ENCODE measurements around the gene EPM2AIP1. TPM values are rescaled to one million over a fixed set of nuclear protein-coding genes. Genes with fewer than 3 reads are reported as not detected.

Gene EPM2AIP1
- total and polyA plus RNA-seq, 9 of the 15 experiments (the other 6 are each of a cell fraction or from before 2014, with no cell fraction given) = 6.7 to 44.8 (median 25.2) TPM

GRCh38 chr3:36943601-36944000 lies 49.3 kb downstream of the EPM2AIP1 start:
- Histone ChIP-seq H3K27ac (ENCODE audit: extremely low read depth, low read depth, low read length) (no peak overlapping the region), H3K4me3 (no peak overlapping the region), H4K20me1 (replicated peaks; ENCODE audit: control insufficient read depth, insufficient read depth, low read length) (no peaks in the 10 kb centered on the region), H2AFZ (ENCODE audit: low read depth, low read length) (no peak overlapping the region), H3K9ac (ENCODE audit: insufficient read depth in 1 of 2, low read depth in 2 of 2, low read length in 2 of 2) (no peak overlapping the region), H3K27me3 (ENCODE audit: control insufficient read depth in 2 of 2, insufficient read depth in 2 of 2, low read length in 2 of 2) (no peaks in the 10 kb centered on the region), H3K9me1 (ENCODE audit: control insufficient read depth, insufficient read depth, low read length) (no peaks in the 10 kb centered on the region), H3K79me2 (ENCODE audit: control insufficient read depth, insufficient read depth, low read length) (no peaks in the 10 kb centered on the region), H3K4me2 (ENCODE audit: insufficient read depth, low read length) (no peak overlapping the region), H3K9me3 (replicated peaks; ENCODE audit: control insufficient read depth, insufficient read depth, low read depth, low read length) (peaks cover 24% of the 10 kb centered on the region), H3K36me3 (ENCODE audit: control insufficient read depth, insufficient read depth, low read length) (no peaks in the 10 kb centered on the region), H3K4me1 (replicated peaks in 1 of 2; ENCODE audit: control insufficient read depth in 2 of 2, insufficient read depth in 2 of 2, low read length in 2 of 2) (peaks cover 21 to 22% of the 10 kb centered on the region in 2 experiments)
- intact Hi-C loops (cut with micrococcal nuclease) (no loop called here), in situ Hi-C loops (cut with MboI) (no loop called here)
- ATAC-seq = no peak
- DNase-seq (ENCODE audit: extremely low read depth in 1 of 4, low spot score in 3 of 4) = no peak
- 87% methylated on average over 10 of the region's 10 CpGs for WGBS (ENCODE audit: insufficient coverage, low coverage, missing lambda C conversion rate)
- CTCF ChIA-PET (ENCODE audit: low intra/inter-chr PET ratio) = no interaction called here
- FAIRE-seq = no peak
- POLR2A ChIA-PET = interaction anchor here (0.7 kb wide), 1 partner anchor 34 kb away, joined by 3 read pairs; no protein-coding TSS in a partner anchor
- no TSS peak for BruUV-seq (replicated peaks)
- TF ChIP-seq CAMTA2 (CRISPR knock-in tag; conservative IDR thresholded peaks at IDR 0.05) = no peak
- TF ChIP-seq NR4A1 (CRISPR knock-in tag; IDR thresholded peaks at IDR 0.05) = no peak
- TF ChIP-seq NR4A1 (tag; IDR thresholded peaks at IDR 0.05) = no peak
- TF ChIP-seq ZFPM2 (CRISPR knock-in tag; IDR thresholded peaks at IDR 0.05) = no peak
- no peak for TF ChIP-seq ZNF407 (IDR thresholded peaks at IDR 0.05; ENCODE audit: low read depth)
- no peak for TF ChIP-seq GABPA (tag; conservative IDR thresholded peaks at IDR 0.05; ENCODE audit: low read depth)
- TF ChIP-seq TRIM24 (IDR thresholded peaks at IDR 0.05) = no peak
